BJ (cell line): Measurements from ENCODE around the gene CD9. TPM values are rescaled to one million over a fixed set of nuclear protein-coding genes. Genes with fewer than 3 reads are reported as not detected.
"Not testable (repeated sequence)": the region's sequence is repeated elsewhere in the genome, so short reads cannot be mapped to it uniquely, and the experiment has no call there.

ENCODE experiments used
- CTCF ChIA-PET: fragments of 350-600 bp; formaldehyde crosslinking; extraction: SDS; loops from one replicate; lab custom pipeline; 2021; ENCODE audit warnings: antibody characterized with exemption, inconsistent platforms; lab: Yijun Ruan, JAX
- POLR2A ChIA-PET: fragments of 300-600 bp; sonication (Branson Sonifier 250); formaldehyde crosslinking; extraction: SDS; loops from one replicate; lab custom pipeline; 2021; ENCODE audit warnings: antibody characterized with exemption; lab: Charles Lee
- DNase-seq: peaks from one replicate; pipeline ENCODE4 v3.0.0-alpha.2; 2011; ENCODE audit warnings: low read depth
- H3K27me3 ChIP-seq: 2 replicates; pipeline ENCODE4 v1.6.0; 2011; ENCODE audit warnings: low read length; ENCODE audit not compliant: control insufficient read depth, insufficient read depth
- H3K36me3 ChIP-seq: 2 replicates; pipeline ENCODE4 v1.5.1; 2011; ENCODE audit warnings: low read length; ENCODE audit not compliant: control insufficient read depth, insufficient read depth
- H3K4me3 ChIP-seq: 2 replicates; pipeline ENCODE4 v1.5.1; 2011; ENCODE audit warnings: low read depth, mild to moderate bottlenecking, control low read depth, low read length
- CTCF ChIP-seq: IDR thresholded peaks from 2 replicates; pipeline ENCODE4 v1.5.1; 2011; ENCODE audit warnings: low read depth, mild to moderate bottlenecking, control low read depth, inconsistent platforms, low read length, moderate library complexity; ENCODE audit not compliant: insufficient read depth
- polyA plus RNA-seq: library from polyadenylated mRNA; depleted of rRNA; stranded (reverse); fragments of >200 nt; gene quantifications from 2 replicates; pipeline ENCODE4 v1.2.3, GENCODE V29; 2011

The CD9 gene
- polyA plus RNA-seq, 1 experiment: 86.0 TPM

GRCh38 chr12:6160049-6160649 is 40.1 kb upstream of the CD9 start:
- H3K36me3 ChIP-seq, DNase-seq, POLR2A ChIA-PET, H3K27me3 ChIP-seq, H3K4me3 ChIP-seq: not testable (repeated sequence)
- CTCF ChIA-PET: interaction anchor here (1.0 kb wide), 1 partner anchor 10 kb away, joined by 3 read pairs; no protein-coding TSS in a partner anchor

GRCh38 chr12:6161124-6161882 is 38.9 kb upstream of the CD9 start:
- Histone ChIP-seq H3K4me3 (no peak overlapping the region), H3K36me3 (no peaks in the 10 kb centered on the region), H3K27me3 (no peaks in the 10 kb centered on the region)
- no peak for TF ChIP-seq CTCF
- ChIA-PET POLR2A (no interaction called here), CTCF (interaction anchor here (1.0 to 1.2 kb wide), 3 partner anchors 9 to 26 kb away, joined by 3 to 6 read pairs (median 3); no protein-coding TSS in a partner anchor)
- no peak for DNase-seq

- H3K36me3 ChIP-seq: no peaks in the 10 kb centered on the region
- TF ChIP-seq CTCF: no peak
- no peak for DNase-seq
- CTCF ChIA-PET: interaction anchor here (1.4 to 1.6 kb wide), 2 partner anchors 31 to 115 kb away, joined by 3 to 8 read pairs; no protein-coding TSS in a partner anchor
- POLR2A ChIA-PET: no interaction called here
- no peak overlapping the region for H3K4me3 ChIP-seq
- no peaks in the 10 kb centered on the region for H3K27me3 ChIP-seq
Measured at GRCh38 chr12:6163416-6164060, 36.7 kb upstream of the CD9 start.

- ChIA-PET CTCF (interaction anchor here (0.9 to 1.1 kb wide), 3 partner anchors 14 to 118 kb away, joined by 3 to 4 read pairs (median 3); no protein-coding TSS in a partner anchor), POLR2A (interaction anchor here (0.6 to 1.1 kb wide), 2 partner anchors 10 to 17 kb away, joined by 3 to 8 read pairs; no protein-coding TSS in a partner anchor)
- no peaks in the 10 kb centered on the region for H3K36me3 ChIP-seq
- no peak for TF ChIP-seq CTCF
- peak; percentile 77 for DNase-seq
- no peaks in the 10 kb centered on the region for H3K27me3 ChIP-seq
- no peak overlapping the region for H3K4me3 ChIP-seq
Measured at GRCh38 chr12:6165395-6165794, 34.8 kb upstream of the CD9 start.

GRCh38 chr12:6166808-6167207 is 33.4 kb upstream of the CD9 start:
- POLR2A ChIA-PET: interaction anchor here (1.1 kb wide), 1 partner anchor 15 kb away, joined by 3 read pairs; no protein-coding TSS in a partner anchor
- Histone ChIP-seq H3K27me3 (no peaks in the 10 kb centered on the region), H3K4me3 (no peak overlapping the region), H3K36me3 (no peaks in the 10 kb centered on the region)
- DNase-seq: no peak
- CTCF ChIA-PET: interaction anchor here (0.8 to 1.5 kb wide), 2 partner anchors 29 to 112 kb away, joined by 3 to 6 read pairs; no protein-coding TSS in a partner anchor
- TF ChIP-seq CTCF: no peak
